Mesenteric fat pad (tissue), 1 donor: ENCODE data around the gene CTSL. TPM values are rescaled to one million over a fixed set of nuclear protein-coding genes. Genes with fewer than 3 reads are reported as not detected.
"Not testable (repeated sequence)": the region's sequence is repeated elsewhere in the genome, so short reads cannot be mapped to it uniquely, and the experiment has no call there.

Experiments
- DNase-seq: peaks from one replicate; pipeline ENCODE4 v3.0.0-alpha.2; 2020; ENCODE audit warnings: low spot score
- total RNA-seq: library from RNA; stranded (reverse); fragmentation: NEBNext Ultra II Directional; extraction: Animal tissue kit (Norgen Biotek cat#: 25700); gene quantifications from one replicate; pipeline ENCODE4 v1.2.1, GENCODE V29; 2021
- donor health status: DM: yes; HTN: yes; CAD: no.

CTSL gene
- total RNA-seq, 1 donor from 2014 or later = 729 TPM

DNA sequence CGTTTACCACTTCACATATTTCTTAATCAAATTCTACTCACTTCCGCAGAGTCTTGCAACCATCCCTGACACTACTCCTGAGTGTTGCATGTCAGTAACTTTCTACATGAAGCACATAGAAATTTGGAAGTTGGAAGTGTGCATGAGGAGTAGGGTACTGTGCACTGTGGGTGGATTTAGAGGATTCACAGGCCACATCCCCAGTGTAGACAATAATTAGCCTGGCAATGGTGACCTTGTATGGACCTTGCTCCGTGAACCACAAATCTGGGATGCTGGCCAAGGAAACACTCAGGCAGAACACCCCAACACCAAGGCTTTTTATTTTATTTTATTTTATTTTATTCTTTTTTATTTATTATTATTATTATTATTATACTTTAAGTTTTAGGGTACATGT is 25.5 kb downstream of the CTSL start:
- DNase-seq = no peak

DNA sequence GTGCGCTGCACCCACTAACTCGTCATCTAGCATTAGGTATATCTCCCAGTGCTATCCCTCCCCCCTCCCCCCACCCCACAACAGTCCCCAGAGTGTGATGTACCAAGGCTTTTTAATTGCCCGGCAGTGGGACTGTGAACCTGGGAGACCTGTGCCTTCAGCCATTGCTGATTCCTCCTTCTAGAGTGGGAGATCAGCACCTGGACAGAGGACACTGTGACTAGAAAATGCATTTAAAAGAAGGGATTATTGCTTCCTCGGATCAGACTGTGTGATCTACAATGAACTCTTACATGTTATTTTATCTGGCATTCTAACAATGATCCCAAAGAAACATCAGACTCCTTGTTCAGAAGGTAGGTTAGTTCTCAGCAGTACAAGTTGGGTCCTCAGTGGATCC is 25.9 kb downstream of the CTSL start:
- DNase-seq = no peak

GRCh38 chr9:87753313-87753712 is 27.4 kb downstream of the CTSL start:
- no peak for DNase-seq

GRCh38 chr9:87758330-87758729 is 32.4 kb downstream of the CTSL start:
- not testable (repeated sequence) for DNase-seq

GRCh38 chr9:87759980-87760379 is 34.1 kb downstream of the CTSL start:
- not testable (repeated sequence) for DNase-seq

DNA sequence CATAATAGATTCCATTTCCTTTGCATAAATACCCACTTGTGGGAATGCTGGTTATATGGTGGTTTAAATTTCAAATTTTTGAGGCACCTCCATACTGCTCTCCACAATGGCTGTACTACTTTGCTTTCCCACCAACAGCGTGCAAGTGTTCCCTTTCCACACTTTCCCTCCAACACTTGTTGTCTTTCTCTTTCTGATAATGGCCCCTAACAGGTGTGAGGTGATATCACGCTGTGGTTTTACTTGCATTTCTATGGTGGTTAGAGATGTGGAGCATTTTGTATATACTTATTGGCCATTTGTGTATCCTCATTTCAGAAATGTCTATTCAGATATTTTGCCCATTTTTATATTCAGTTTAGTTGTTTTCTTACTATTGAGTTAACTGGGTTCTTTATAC is 34.6 kb downstream of the CTSL start:
- DNase-seq = no peak

- DNase-seq = no peak
Measured at GRCh38 chr9:87763286-87763685, 37.4 kb downstream of the CTSL start.

DNA sequence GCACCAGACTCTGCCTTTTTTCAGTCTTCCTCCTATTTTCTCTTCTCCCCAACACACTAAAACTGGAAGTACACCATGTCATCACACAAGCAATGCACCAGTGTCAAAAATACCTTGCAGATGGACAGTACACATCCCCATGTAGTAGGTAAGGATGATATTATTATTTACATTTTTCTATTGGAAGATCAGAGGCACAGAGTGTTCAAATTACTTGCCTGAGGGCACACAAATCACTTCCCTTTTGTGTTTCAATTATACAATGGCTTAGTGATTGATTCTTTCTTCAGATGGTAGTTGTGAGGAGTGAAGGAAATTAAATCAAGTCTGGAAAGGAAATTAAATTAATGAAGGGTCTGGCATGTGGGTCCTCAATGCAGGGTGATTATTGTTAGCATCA is 39.6 kb downstream of the CTSL start:
- no peak for DNase-seq

DNA sequence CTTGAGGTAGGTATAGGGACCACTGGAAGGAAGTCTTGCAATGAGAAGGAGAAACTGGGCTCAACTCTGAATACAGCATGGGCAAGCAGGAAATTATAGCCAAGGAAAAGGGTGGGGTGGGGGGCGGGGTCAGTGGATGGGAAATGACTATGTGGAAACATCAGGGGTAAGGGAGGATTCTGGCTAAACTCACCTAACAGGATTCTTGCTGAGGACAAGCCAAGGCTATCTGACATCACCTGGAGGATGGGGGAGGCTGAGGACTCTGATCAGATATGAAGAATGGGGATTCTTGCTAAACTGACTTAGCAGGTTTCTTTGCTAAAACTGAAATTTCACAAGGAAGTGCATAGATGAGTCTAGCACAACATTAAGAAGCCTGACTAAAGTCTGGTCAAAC is 40.8 kb downstream of the CTSL start:
- DNase-seq = no peak

GRCh38 chr9:87770616-87771315 is 44.8 kb downstream of the CTSL start:
- no peak for DNase-seq

- no peak for DNase-seq
Measured at GRCh38 chr9:87771316-87772006, 45.5 kb downstream of the CTSL start.

DNA sequence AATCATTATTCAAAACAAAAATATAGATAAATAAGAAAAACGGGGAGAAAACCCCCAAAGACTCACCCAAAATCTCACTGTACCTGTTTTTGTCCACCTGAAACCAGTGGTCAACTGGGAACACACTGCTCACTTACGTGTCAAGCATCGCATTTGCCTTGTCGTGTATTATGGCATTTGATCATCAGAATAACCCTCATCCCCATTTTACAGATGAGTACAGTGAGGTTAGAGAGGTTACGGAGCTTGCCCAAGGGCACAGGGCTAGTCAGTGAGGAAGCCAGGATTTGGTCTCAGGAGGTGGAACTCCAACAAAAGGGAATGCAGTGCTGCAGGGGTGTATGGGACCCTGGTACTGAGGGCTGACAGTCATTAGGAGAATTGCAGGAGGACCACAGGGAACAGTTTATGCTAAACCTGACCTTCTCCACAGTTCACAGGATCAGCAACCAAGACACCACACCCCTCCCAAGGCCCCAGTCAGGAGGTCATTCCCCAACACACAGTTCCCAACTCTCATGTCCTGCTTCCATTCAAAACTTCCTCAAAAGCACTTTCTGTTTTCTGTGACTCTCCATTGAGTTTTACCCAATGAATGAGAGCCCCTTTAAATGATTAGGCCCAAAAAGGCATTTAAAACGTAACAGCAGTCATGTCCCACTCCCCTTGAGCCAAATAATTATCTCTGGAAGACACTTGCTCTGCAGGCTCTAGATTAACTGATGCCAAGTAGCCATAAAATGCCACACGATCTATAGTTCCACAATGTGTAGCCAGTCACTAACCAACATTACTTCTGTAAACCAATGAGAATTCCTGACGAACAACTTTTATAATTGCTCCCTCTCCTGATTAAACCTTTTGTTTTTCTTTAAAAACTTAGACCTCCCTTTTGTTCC is 50.8 kb downstream of the CTSL start:
- no peak for DNase-seq

GRCh38 chr9:87778996-87779395 is 53.1 kb downstream of the CTSL start:
- DNase-seq = no peak

Other genes with a start within 250 kb of the CTSL start
- 38.3 TPM for gene DAPK1, start 228.3 kb upstream of the CTSL start, total RNA-seq
- gene SPATA31E1, start 156.8 kb downstream of the CTSL start, total RNA-seq = not detected
- not detected for gene SPATA31C1, start 191.8 kb downstream of the CTSL start, total RNA-seq
- 3.7 TPM for gene CDK20, start 248.4 kb downstream of the CTSL start, total RNA-seq